Stimulated activated CD4-positive, alpha-beta T cell treated with anti-CD3 and anti-CD28 coated beads, Interleukin-4, amount 100 ng/mL, for 48 hours (primary cell): Measurements from ENCODE around the gene AADAC.
"Not testable (repeated sequence)": the region's sequence is repeated elsewhere in the genome, so short reads cannot be mapped to it uniquely, and the experiment has no call there.

Experiments used
- DNase-seq, 2 donors: peaks; one replicate each; pipeline ENCODE4 v3.0.0-alpha.2; 2020; ENCODE audit warnings: low read depth in 2 of 2

The AADAC gene, protein sequence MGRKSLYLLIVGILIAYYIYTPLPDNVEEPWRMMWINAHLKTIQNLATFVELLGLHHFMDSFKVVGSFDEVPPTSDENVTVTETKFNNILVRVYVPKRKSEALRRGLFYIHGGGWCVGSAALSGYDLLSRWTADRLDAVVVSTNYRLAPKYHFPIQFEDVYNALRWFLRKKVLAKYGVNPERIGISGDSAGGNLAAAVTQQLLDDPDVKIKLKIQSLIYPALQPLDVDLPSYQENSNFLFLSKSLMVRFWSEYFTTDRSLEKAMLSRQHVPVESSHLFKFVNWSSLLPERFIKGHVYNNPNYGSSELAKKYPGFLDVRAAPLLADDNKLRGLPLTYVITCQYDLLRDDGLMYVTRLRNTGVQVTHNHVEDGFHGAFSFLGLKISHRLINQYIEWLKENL

DNA sequence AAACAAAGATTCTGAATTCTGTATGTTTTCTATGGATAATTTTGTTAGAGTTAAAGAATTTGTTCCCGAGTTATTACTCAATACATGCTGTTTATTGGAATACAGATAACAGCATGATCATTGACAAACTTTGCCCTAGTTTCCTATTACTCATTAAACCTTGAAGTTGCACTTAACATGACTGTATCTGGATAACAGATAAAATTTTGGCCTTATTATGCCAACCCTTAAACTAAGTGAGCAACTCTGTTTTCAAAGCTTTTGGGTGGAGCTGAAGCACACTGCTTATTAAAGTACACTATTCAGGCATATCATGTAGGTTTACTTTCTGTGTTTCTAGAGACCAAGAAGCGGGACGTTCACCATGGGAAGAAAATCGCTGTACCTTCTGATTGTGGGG, at the start of gene AADAC:
TSS of gene AADAC (plus strand) at position 318 of the 400 bp plus-strand sequence. CDS start at position 365, 47 bp downstream.
- DNase-seq: no peak

DNA sequence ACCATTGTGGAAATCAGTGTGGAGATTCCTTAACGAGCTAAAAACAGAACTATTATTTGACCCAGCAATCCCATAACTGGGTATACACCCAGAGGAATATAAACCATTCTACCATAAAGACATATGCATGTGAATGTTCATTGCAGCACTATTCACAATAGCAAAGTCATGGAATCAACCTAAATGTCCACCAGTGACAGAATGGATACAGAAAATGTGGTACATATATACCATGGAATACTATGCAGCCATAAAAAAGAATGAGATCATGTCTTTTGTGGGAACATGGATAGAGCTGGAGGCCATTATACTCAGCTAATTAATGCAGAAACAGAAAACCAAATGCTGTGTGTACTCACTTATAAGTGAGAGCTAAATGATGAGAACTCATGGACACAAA, 49.2 kb upstream of the AADAC start:
- DNase-seq: not testable (repeated sequence)

DNA sequence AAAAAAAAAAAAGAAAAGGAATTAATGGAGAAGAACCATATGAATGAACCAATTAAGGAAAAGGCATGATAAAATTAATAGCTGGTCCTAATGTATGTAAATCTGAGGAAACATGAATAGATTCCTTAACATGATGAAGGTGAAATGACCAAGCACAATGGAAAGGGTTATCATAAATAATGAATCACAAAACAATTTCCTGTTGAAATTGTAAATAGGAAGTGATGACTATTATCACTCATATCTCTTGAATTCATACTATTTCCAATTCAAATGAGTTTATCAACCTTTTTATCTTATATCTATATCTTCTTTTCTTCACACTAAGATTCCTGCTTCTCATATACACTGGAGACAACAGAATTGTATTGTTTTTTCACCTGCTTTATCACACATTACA, 48.2 kb upstream of the AADAC start:
- no peak for DNase-seq

DNA sequence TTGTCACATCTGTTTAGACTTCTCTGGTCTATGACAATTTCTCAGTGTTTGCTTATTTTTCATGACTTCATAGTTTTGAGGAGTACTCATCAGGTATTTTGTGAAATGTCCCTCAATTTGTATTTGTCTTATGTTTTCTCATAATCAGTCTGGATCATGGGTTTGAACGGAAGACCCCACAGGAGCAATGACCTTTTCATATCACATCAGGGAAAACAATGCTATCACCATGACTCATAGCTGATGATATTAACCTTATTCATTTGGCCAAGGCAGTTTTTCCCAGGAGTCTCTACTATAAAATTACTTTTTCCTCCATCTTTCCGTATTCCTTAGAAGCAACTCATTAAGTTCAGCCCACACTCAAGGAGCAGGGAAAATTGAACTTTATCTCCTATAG, 47.5 kb upstream of the AADAC start:
- DNase-seq: no peak

DNA sequence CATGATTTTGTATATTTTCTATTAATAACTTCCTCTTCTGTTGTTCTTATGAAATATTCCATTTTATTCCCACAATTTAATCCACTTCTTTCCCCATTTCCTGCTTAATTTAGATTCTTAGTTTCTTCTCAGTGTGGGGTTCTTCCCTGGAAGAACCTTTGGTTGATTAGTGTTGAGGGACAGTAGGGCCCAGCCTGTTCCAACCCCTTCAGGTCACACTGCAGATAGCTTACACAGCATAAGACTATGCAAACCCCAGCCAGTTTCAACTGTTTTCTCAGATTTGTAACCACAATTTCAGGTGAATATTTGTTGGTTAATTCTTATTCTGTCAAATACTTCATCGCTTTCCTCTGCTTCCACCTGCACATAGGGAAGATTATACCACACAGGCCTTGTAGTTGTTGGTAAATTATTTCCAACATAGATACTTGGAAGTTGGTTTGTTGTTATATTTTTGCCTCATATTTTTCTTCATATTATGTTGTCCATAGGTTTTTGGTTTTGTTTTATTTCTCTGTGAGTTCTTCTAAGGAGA, 45.5 kb upstream of the AADAC start:
- DNase-seq: no peak

DNA sequence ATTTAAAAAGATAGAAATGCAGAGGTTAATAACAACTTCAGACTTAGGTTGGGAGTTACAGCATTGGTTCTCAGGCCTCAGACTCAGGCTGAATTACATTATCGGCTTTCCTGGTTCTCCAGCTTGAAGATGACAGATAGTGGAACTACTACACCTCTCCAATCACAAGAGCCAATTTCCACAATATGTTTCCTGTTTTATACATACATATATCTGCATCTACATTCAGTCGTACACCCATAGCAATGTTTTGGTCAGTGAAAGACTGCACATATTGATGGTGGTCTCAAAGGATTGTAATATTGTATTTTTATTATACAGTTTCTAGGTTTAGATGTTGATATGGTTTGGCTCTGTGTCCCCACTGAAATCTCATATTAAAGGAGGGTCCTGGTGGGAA, 44.7 kb upstream of the AADAC start:
- no peak for DNase-seq

DNA sequence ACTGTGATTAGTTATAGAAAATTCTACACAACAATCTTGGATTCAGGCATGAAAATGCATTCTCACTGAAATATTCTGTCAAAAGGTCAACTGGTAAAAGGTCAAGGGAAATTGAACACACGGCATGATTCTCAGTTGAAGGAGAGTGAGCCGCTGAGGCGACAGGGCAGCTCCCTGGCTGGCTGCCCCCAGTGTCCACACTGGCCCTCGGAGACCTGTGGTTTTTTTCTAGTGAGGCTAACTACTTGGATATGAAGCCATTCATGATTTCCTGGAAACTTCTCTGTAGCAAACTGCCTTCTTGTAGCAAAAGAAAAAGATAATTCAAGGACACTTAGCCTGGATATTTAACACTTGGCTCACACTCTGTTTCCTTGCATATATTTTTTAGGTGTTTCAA, 43.0 kb upstream of the AADAC start:
- no peak for DNase-seq

DNA sequence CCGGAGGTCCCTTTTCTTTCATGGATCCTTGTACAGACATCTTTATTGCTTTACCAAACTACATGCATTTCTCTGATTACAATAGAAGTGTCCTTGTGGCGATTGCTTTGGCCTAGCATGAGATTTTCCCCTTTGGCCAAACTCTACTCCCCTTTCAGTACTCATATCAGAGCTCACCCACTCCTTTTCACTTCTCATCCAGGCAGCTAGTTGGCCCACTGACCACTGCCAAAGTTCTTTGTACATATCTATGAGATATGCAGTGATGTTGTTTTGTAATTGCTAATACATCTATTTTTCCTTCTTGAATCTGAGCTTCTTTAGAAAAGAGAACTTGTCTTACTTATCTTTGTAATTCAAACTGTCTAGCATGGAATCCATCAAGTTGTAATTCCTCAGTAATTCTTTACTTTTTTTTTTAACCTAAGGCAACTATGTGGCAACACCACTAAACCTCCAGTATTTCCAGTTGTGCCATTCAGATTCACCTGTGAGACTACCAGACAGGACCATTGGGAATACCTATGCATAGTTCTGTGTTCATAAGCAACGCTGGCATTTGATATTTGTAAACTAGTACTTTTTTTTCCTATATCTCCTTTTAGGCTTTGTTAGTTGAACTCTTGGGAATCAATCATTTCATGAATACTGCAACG, 41.0 kb upstream of the AADAC start:
- DNase-seq: no peak

DNA sequence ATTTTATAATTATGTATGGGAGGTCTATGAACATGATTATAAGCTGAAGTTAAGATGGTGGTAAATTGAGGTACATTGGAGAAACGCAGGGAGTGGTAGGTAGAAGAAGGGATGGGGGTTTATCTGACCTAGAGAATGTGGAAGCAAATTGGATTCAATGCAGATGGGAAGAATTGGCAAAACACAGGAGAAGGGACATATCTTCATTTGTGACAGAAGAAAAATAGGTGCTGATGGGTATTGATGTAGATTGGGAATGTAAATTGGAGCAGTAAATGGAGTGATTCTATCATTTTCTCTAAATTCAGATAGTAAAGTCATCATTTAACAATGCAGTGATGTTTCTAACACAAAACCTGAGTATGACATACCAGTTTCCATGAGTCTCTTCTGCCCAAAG, 39.7 kb upstream of the AADAC start:
- no peak for DNase-seq

DNA sequence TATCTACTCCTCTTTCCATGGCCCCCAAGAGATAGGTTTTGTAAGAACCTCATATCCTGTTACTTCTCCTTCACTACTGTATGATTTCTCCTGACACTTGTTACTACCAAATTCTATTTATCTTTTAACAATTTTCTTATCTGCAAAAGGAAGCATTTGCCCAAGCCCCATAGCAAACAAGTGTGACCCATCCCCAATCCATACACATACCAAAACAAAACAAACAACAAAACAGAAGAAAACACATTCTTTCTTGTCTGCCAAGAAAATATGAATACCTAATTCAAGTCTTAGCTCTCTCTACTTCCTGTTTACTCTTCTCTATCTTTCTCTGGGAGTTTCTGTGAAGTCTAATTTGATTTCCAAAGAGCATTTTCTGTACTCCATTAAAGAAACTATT, 39.0 kb upstream of the AADAC start:
- no peak for DNase-seq

DNA sequence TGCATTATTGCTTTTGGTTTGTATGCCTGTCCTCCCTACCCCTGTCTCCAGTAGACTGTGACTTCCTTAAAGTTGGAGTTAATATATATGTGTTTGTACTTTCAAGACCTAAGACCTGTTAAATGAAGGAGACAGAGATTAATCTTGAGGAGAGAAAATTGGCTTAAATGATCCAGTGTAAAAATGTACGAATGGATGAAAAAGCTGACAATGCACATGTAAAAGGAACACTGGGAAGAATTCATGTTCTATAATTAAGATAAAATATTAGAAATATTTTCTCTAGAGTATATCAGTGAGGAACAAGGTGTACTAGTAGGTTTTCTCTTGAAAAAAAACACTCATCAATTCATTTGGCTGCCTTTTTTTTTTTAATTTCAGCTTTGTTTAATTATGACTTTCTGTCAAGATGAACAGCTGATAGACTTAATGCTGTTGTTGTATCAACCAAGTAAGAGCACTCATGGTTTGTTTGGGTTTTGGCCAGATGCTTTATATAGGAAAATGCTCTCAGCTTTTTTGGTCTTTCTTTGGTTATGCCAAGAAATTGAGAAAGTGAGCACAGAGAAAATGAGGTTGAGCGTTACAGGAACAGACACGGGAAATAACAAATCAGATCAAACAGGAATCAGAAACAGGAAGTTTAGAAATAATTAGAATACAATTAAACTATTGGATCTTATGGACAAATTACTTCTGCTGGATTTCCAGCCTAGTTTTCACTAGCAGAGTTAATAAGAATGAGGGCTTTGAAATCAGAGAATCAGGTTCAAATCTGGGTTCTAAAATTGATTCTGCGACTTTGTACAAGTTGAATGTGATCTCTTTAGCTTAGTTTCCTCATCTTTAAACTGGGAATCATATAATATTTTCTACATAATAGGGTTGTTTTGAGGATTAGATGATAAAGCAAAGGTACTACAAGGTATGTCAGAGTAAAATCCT, 38.3 kb upstream of the AADAC start:
- no peak for DNase-seq

DNA sequence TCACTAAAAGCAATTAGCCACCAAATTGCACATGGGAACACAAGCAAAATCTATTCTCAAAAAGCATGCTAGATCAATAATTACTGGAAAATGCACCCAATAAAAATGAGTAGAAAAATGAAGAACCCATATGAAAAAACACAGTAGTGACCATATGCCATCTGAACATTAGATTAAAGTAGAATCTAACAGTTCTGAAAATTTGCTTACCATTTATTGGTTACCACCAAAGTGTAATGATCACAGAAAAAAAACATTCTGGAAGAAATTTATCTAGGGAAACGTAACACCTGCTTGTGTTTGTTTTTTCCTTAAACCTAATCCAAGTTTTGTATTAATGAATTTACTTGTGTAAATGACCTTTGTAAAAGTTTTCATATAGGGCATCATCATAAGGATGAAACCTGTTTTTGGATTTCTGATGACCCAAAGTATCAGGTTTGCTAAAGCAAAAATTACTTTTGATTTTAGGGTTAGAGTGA, 37.6 kb upstream of the AADAC start:
- DNase-seq: no peak

DNA sequence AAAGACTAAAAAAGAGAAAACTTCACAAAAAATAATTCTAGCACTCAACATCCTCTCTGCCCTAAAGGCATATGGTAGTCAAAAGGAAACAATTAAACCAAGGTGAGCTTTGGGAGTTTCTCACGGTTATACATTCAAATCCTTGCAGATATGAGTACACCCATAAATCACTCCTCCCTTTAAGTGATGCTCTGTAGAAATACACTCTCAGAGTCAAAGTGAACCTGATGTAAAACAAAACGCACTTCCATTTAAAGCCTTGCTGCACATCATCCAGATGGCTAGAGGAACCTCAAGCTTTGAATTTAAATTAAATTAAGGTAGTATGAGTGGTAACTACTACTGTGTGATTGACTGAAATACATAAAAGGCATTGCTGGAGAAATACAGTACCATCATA, 36.0 kb upstream of the AADAC start:
- DNase-seq: no peak

DNA sequence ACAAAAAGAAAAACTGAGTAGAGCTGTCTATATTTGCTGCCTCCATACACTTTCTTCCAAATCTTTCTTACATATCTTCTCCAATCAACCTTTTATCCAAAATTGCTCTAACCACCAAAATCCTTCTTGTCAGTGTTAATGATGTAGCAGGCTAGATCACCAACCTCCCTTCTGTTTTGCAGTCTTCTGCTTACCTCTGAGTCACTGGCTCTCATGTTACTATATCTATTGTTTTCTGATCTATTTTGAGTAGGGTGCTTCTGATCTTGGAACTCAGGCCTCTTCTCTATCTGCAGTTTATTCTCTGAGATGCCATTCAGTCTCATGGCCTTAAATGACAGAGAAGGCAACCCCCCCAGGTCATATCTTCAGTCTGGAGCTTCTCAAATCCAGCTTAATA, 26.3 kb upstream of the AADAC start:
- DNase-seq: no peak

DNA sequence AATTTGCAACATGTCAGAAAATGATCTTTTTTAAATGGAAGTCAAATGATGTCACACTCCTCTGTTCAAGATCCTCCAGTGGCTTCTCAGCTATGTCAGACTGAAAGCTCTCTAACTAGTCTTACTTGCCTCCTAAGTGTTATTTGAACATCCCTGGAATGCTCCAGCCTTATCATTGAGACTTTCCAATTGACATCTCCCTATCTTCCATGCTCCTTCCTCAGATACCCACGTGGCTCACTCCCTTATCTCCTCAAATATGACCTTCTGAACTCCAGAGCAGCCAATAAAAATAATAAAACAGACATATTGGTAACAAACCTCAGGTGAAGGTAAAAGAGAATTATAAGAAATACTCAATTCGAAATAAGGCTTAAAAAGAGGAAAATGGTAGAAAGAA, 25.5 kb upstream of the AADAC start:
- DNase-seq: no peak

DNA sequence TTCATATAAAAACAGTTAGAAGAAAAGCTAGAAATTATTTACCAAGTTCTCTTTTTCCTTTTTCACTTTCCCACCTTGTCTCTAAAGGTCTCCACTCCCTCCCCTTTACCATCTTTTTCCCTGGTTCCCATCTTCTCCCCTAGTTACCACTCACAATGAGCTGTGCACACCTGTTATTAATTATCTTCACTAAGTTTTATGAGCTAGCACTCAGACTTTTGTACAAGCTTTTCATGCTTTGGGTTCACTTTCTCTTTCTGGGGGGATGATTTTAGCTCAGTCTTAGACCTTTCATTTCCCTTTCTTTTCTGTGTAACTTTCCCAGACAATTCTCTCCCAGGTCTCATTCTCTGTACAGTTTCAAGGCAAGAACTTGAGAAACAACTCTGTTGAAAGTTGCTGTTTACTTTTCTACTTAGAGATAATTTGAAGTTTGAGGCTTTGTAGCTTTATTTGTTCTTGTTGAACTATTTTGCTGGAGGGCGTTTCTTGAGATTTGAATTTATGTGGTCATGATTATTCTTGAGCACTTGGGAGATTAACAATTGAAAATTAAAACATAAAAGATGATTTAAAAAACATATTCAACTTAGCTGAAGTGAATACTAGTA, 24.0 kb upstream of the AADAC start:
- no peak for DNase-seq

DNA sequence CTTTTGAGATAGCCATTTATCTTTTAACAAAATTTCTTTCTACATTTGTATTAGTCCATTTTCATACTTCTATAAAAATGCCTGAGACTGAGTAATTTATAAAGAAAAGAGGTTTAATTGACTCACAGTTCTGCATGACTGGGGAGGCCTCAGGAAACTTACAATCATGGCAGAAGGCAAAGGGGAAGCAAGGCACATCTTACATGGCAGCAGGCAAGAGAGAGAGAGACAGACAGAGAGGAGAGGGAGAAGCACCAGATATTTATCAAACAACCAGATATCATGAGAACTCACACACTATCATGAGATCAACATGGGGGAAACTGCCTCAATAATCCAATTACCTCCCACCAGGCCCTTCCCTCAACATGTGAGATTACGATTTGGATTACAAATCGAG, 23.2 kb upstream of the AADAC start:
- DNase-seq: not testable (repeated sequence)

DNA sequence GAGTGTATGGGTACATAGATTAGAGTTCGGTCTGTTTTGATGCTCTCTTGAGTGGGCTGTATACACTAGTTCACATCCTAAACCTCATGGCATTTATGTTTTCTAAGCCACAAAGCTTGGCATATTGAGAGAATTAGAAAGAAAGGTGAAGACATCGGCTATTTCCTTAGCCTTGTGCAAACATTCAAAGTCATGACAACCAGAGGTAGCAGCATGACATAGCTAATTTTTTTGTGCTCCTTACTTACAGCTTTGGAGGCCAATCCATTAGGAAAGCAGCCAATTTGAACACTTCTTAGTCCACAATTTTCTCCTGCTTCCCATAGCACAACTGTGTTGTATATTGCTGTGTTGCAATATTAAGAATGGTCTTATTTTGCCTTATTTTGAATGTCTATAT, 21.5 kb upstream of the AADAC start:
- DNase-seq: no peak

DNA sequence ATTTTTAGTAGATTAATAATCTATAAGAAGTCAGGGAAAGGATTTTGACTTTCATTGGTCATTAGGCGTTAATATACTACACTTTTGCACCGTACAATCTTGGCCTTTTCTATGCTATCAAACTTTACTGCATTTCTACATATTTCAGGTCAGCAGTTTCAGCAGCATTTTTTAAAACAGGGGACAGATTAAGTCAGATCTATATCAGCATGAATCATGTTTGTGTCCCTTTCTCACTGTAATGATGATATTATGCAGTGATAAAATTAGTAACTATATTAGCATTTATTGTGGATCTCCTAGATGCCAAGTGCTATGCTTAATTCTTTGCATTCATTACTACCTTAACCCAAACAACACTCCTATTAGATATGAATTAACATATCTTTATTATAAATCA, 20.3 kb upstream of the AADAC start:
- DNase-seq: no peak

DNA sequence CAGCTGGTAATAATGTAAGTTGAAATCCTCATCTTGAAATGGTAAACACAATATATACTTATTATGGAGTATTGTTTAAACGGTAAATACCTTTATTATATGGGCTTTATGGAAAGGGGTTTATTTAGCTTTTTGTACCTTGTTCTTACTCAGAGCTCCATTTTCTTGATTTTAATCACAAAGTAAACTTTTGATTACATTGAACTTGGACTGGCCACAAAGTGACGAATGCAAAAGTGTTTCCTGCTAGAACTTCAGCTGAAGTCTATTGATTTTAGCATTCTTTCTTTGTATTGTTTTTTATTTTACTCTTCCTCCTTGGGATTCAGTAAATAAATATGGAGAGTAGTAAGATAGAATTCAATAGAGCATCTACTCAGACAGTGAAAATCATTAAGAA, 19.8 kb upstream of the AADAC start:
- DNase-seq: no peak

DNA sequence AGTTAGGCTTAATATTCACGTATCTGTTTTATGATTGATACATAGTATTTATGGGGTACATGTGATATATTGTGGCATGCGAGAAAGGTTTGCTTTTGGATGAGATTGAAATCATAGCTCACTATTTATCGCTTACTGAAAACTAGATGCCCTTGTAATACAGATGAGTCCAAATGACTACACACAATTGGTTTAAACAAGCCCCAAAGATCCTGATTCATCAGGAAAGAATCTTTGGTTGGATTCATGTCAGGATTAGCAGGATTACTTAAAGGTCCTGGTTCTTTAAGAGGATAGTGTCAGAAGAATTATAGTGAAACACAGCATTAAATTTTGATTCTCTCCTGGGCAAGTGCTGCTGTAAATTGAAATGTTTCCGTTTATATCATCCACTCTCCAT, 18.6 kb upstream of the AADAC start:
- no peak for DNase-seq
